AG09309 (cell line): ENCODE results near the gene LRRC28.

Source experiments
- DNase-seq: peaks from one replicate; pipeline ENCODE4 v3.0.0-alpha.2; 2010; ENCODE audit warnings: low read depth
- H3K4me3 ChIP-seq: 2 replicates; pipeline ENCODE4 v1.5.1; 2011; ENCODE audit warnings: mild to moderate bottlenecking, low read depth, low read length, moderate library complexity; ENCODE audit not compliant: control insufficient read depth
- TF ChIP-seq, protein P1 (sequence below): IDR thresholded peaks from 2 replicates; pipeline ENCODE4 v1.5.1; 2011; ENCODE audit warnings: mild to moderate bottlenecking, low read depth, low read length, inconsistent platforms; ENCODE audit not compliant: insufficient read depth, control insufficient read depth; ENCODE audit errors: missing control alignments

LRRC28 gene

GRCh38 chr15:99434506-99435112 is 183.3 kb downstream of the LRRC28 start:
- TF ChIP-seq, protein P1, sequence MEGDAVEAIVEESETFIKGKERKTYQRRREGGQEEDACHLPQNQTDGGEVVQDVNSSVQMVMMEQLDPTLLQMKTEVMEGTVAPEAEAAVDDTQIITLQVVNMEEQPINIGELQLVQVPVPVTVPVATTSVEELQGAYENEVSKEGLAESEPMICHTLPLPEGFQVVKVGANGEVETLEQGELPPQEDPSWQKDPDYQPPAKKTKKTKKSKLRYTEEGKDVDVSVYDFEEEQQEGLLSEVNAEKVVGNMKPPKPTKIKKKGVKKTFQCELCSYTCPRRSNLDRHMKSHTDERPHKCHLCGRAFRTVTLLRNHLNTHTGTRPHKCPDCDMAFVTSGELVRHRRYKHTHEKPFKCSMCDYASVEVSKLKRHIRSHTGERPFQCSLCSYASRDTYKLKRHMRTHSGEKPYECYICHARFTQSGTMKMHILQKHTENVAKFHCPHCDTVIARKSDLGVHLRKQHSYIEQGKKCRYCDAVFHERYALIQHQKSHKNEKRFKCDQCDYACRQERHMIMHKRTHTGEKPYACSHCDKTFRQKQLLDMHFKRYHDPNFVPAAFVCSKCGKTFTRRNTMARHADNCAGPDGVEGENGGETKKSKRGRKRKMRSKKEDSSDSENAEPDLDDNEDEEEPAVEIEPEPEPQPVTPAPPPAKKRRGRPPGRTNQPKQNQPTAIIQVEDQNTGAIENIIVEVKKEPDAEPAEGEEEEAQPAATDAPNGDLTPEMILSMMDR, result no peak
- DNase-seq, result no peak
- no peak overlapping the region for H3K4me3 ChIP-seq

DNA sequence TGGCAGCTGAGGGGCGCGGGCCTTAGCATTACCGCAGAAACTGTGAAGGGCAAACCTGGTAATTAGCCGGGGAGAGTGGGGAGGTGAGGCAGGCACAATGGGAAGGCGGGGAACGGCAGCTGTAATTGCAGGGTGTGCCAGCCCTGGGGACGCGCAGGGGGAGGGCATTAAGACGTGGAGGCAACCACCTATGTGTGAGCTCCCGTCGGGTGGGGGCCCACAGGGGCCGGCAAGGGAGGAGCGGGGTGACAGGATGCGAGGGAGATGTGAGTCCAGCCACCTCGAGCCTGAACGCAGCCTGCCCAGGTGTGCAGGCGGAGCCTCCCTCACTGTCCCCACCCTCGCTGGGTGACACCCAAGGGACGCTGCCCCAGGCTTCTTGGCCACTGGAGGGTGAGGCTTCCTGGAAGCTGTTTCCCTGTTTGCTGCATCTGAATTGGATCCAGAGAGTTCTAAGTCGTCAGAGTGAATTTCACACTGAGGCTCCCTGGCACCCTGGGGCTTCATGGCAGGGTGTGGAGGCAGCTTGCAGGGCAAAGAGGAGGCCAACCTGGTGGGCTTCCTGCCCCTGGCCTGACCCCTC is 183.9 kb downstream of the LRRC28 start:
- TF ChIP-seq, protein P1, result no peak
- no peak overlapping the region for H3K4me3 ChIP-seq
- no peak for DNase-seq

DNA sequence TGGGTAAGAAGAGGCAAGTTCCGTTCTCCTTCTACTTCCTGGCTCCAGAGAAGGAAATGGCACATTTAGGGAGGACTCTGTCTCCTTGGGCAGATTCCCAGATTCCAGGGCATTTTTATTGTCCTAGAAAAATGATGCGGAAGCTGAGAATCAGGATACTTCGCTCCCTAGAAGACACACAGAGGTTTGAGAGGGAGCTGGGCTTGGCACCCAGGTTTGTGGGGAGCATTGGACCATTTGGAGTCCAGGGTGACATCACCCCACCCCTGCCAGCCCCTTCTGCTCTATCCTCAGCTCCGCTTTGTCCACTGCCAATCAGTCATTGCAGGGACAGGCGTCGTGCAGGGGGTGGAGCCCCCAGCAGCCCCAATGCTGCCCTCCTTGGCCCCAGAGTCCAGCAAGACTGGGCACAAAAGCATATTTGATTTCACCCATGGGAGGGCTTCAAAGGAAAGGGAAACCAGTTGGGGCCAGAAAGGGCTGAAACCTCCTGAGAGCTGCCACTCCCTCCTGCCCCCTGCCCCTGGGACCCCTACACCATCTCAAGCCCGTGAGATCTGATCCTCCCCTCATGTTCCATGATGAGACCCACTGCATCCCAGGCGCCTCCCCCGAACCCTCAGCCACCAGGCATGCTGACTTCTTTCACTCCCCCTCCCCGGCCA is 184.7 kb downstream of the LRRC28 start:
- no peak overlapping the region for H3K4me3 ChIP-seq
- TF ChIP-seq, protein P1, result no peak
- no peak for DNase-seq

- TF ChIP-seq, protein P1, result no peak
- H3K4me3 ChIP-seq, result no peak overlapping the region
- no peak for DNase-seq
Observed at GRCh38 chr15:99436542-99437314, 185.4 kb downstream of the LRRC28 start.

DNA sequence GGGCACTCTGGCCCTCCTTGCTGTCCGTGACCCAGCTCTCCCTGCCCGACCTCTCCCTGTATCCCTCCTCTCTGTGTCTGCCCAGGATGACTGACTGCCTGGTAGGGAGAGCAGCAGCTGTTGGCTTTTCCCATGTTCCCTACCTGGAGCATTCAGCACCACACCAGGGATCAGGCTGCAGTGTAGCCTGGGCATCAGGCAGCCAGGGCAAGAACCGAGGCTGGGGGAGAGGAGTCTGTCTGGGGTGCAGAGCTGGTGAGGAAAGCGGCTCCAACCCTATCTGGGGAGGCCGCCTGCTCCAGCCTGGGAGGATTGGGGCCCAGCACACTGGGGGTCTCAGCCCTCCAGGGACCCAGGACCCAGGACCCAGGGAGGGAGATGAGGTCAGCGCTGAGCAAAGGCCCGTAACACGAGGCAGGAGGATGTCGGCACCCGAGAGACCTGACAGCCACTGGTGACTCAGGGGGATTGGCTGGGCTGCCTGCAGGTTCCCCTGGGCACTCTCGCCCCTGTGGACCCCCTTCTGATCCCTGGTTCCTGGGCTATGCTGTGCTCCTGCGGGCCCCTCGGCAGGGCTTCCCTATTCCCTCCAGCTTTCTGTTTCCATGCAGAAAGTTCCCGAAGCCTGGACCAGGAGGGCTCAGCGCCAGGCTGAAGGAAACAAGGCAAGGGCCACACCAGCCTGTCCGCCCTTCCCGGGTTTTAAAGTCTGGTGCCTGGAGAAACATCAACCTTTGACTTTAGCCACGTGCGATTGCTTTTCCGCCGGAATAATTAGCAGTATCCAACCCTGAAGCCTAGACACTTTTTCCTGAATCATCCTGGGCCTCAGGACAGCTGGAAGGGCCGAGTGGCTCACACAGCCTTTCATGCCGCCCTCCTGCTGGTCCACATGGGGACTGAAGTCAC is 186.3 kb downstream of the LRRC28 start:
- no peak overlapping the region for H3K4me3 ChIP-seq
- no peak for DNase-seq
- TF ChIP-seq, protein P1, result no peak

DNA sequence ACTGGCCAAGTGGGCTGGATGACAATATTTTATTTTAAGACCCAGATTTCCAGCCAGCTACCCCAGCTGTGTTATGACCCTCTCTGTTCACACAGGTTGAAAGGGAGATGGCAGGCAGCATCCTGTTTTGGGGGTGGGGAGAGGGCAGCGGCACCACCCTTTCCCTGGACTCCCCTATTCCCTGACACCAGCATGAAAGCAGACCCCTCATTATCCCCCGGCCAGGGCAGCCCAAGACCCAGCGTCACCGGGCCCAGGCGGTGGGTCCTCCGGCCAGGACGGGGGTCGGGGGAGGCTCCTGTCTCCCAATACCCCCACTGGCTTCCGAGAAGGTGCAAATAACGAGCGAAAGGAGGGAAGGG is 186.9 kb downstream of the LRRC28 start:
- TF ChIP-seq, protein P1, result no peak

More for the DNA sequence above, 186.9 kb downstream of the LRRC28 start:
- no peak for DNase-seq
- H3K4me3 ChIP-seq, result peak overlapping the region; percentile 10; the same call in 1 of the 2 replicates
